NCI-H748 (cell line): Measurements from ENCODE around the gene MED12.
A peak's percentile ranks its signal among the peaks of the same experiment; 100 is the strongest.

Experiments
- DNase-seq: peaks from one replicate; lab custom pipeline; 2025; ENCODE audit not compliant: unreplicated experiment; lab: John Stamatoyannopoulos, UW

The MED12 gene

DNA sequence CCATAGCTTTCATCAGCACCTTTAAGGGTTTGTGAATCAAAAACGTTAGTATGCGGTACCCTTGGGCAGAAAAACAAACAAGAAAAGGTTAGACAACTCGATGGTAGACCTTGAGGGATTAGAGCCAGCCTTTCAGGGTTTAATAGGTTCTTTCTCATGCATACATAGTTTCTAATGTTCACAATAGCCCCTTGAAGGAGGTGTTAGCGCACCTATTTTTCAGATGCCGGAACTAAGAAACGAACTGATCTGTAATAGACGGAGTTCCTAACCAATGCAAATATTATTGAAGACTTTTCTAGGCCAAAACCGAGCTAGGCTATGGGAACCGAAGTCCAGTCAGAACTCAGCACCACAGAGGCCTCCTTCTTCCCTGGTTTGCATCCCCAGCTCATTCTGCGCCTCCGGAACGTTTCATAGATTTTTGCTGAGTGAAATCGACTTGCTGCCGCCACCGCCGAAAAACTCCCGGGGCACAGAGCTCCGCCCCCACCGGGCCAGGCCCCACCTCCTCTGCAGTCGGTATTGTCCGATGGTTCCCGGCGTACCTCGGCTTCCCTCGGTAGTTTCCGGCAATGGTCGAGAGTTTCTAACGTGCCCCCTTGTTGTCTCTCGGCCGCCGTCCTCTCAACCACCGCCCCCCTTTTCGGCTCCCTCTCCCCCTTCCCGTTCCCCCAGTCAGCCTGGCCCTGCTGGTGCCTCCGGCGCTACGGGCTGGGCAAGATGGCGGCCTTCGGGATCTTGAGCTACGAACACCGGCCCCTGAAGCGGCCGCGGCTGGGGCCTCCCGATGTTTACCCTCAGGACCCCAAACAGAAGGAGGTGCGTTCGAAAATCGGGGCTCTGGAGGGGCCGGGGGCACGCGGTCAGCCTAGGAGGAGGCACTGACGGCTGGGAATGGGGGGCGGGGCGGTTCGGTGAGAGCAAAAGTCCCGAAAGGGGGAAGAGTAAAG is at the start of gene MED12:
MED12 (plus strand) TSS at position 565 of the 953 bp plus-strand sequence; CDS start at position 724, 159 bp downstream.
- DNase-seq: peak; percentile 85

- DNase-seq: no peak
Observed at GRCh38 chrX:71070531-71070930, 47.9 kb upstream of the MED12 start.

GRCh38 chrX:71081330-71082123 is 36.9 kb upstream of the MED12 start:
- peak; percentile 1 for DNase-seq

- DNase-seq: no peak
Observed at GRCh38 chrX:71082124-71082647, 36.2 kb upstream of the MED12 start.

DNA sequence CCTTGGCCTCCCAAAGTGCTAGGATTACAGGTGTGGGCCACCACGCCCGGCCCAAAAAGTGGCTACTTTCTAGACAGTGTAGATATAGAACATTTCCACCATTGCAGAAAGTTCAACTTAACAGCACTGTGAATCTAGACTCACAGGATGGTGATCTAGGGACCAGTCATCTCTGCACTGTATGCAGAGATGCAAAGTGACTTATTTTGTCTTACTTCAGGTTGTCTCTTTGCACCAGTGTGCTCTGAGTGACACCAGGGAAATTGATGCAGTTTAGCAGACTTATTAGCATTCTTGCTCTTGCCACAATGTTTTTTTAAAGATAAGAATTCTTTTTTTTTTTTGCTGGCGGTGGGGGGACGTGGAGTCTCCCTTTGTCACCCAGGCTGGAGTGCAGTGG is 35.6 kb upstream of the MED12 start:
- DNase-seq: no peak

DNA sequence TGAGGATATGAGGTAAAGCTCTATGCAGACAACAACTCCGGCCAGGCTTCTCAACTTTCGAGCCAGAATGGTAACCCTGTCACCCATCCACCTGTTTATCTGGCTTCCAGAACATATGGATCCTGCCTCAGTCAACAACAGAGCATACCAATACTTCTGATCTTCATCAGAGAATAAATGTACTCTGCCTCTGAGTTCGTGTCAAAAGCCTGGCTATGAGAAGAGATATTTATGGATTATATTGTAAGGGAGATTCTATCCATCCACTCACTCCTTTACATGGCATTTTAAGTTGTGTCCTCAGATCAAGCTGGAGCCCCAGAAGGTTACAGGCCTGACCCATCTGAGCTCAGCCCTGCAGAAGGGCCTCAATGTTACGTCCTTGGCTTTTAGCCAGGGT is 32.5 kb upstream of the MED12 start:
- DNase-seq: no peak

- no peak for DNase-seq
Observed at GRCh38 chrX:71091263-71091662, 27.1 kb upstream of the MED12 start.

GRCh38 chrX:71095033-71095432 is 23.4 kb upstream of the MED12 start:
- peak; percentile 4 for DNase-seq

DNA sequence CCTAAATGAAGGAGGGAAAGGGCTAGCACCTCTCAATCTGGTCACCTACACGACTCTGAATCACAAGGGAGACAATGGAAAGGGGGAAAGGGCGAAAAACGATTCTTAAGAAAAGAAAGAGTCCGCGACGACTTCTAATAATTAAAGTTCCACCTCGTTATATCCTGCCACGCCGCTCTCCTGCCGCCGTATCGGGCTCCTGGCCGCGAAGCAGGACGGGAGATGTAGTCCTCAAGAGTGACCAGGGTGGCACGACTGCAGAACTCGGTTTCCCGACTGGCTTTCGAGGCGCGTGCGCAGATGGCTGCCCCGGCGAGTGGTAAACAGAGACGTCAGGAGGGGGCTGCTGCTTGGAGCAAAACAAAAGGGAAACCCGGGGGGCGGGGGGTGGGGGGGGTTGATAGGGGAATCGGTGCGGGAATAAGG is 22.8 kb upstream of the MED12 start, which contains the start of gene FOXO4:
FOXO4 (plus strand) TSS at position 297 of the 426 bp plus-strand sequence. CDS start 678 bp downstream, outside the sequence.
- peak; percentile 89 for DNase-seq

DNA sequence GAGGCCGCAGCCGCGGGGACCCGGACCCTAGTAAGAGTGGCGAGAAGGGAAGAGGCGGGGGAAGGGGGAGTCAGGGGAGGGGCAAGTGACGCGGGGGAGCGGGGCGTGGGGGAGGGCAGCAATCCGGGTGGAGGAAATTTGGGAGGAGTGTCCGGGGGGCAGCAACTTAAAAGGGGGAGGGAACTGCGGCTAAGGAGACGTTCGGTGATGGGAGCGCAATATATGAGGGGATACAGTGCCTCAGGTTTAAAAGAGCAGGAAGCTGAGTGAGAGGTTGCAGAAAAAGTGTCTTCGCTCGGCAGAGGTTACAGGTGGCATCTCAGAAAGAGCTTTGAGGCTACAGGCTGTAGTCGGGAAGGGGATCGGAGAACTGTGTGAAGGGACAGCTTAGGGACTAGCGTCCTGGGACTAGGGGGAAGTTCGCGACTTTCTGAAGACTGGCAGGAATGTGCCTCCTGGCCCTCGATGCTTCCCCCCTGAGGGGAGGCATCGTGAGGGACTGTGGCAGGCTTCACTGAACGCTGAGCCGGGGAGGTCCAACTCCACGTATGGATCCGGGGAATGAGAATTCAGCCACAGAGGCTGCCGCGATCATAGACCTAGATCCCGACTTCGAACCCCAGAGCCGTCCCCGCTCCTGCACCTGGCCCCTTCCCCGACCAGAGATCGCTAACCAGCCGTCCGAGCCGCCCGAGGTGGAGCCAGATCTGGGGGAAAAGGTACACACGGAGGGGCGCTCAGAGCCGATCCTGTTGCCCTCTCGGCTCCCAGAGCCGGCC is 22.2 kb upstream of the MED12 start:
- DNase-seq: peak; percentile 70

DNA sequence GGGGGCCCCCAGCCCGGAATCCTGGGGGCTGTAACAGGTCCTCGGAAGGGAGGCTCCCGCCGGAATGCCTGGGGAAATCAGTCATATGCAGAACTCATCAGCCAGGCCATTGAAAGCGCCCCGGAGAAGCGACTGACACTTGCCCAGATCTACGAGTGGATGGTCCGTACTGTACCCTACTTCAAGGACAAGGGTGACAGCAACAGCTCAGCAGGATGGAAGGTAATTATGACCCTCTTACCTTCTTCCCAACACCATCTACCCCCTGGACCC is 21.7 kb upstream of the MED12 start:
- DNase-seq: no peak

DNA sequence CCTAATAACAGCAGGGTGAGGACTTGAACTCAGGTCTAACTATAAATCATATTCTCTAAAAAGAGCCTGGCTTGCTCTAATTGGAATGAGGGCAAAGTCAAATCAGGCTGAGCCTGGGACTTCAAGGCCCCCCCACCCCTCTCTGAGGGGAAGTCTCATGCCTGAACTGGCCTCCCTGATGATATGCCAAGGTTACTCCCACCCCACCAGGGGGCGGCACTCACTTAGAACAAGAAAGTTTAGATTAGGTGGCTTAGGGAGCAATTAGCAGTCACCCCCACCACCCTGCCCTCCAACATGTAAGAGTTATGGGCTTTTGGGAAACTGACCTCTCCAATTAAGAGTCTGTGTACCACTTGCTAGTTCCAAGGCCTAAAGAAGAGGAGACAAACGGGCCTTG is 20.1 kb upstream of the MED12 start:
- peak; percentile 24 for DNase-seq

GRCh38 chrX:71098951-71099506 is 19.4 kb upstream of the MED12 start:
- DNase-seq: no peak

- no peak for DNase-seq
Observed at GRCh38 chrX:71099736-71100135, 18.7 kb upstream of the MED12 start.

GRCh38 chrX:71100581-71101505 is 17.6 kb upstream of the MED12 start:
- no peak for DNase-seq

- DNase-seq: no peak
Observed at GRCh38 chrX:71102292-71102691, 16.1 kb upstream of the MED12 start.

- no peak for DNase-seq
Observed at GRCh38 chrX:71103110-71103983, 15.0 kb upstream of the MED12 start.

GRCh38 chrX:71105628-71106027 is 12.8 kb upstream of the MED12 start:
- DNase-seq: no peak

DNA sequence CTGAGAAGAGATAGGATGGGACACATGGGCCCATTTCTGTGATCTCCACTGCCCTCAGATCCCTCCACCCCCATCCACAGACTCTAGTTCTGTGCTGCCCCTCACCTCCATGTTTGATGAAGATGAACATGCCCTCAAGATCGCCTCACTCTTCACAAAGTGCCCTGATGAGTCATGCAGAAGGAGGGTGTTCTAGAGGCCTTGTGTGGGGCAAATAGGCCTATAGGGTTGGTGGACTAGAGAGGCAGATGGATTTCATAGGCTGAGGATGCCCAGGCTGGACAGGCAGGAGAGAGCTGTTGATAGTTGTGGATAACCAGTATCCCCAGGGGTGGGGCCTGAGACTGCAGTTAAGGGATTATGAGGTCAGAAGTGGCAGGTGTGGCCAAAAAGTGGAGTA is 12.0 kb upstream of the MED12 start, which contains the start of gene CXorf65:
CXorf65 (minus strand) TSS at position 314 of the 400 bp plus-strand sequence; CDS start at position 130, 184 bp downstream.
- no peak for DNase-seq
